NB4 (cell line): ENCODE data around the gene HOXB7.

Experiments
- CTCF ChIP-seq: IDR thresholded peaks from one replicate; pipeline ENCODE4 v1.5.1; 2012; ENCODE audit warnings: low read depth, low read length
- MYC ChIP-seq: IDR thresholded peaks from 2 replicates; pipeline ENCODE4 v1.6.1; 2011; ENCODE audit warnings: low read depth, low read length
- POLR2A ChIP-seq: IDR thresholded peaks from 2 replicates; pipeline ENCODE4 v1.6.1; 2011; ENCODE audit warnings: mild to moderate bottlenecking; ENCODE audit not compliant: insufficient read length; ENCODE audit errors: extremely low read depth

DNA sequence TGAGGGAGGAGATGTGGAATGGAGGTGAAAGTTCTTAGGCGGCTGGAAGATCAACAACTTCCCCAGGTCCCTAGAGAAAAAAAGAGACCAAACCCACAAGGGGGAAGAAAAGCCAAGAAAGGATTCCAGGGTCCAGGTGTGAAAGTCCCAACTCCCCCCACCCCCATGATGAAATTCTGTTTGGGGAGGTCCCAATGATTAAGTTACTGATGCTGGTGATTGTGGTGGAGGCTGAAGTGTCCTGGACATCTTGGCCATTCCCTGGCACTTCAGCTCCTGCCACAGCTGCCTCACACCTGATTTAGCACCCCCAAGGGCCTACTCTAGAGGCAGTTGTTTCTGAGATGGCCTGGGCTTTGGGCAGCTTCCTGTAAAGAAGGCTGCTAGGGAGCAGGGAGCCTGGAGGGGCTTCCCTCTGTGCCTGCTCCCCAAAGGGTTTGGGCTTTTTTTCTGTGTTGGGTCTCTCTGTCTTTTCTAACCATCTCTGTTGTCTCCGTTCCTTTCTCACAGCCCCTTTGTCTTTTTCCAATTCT lies 45.7 kb downstream of the HOXB7 start:
- TF ChIP-seq POLR2A = no peak
- no peak for TF ChIP-seq CTCF
- TF ChIP-seq MYC = no peak
